Measurements from ENCODE around the gene OR2AT4.

DNA sequence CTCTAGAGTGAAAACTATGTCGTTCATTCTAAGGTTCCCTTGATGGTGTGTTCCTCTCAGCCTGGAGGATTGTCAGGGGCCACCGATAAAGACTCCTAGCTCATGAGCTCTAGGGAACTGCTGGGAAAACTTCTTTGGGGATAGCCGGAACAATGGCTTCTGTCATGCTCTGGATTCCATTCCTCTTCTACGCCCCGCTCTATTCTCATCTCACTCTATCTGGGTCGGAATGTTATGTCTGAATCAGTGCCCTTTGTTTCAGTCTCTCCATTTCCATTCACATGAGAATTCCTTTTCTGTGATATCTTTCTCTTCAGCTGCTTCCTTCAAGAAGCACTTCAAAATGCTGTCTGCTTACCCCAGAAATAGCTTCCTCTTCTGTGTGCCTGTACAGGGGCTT, 37.3 kb upstream of the OR2AT4 start:
- TF ChIP-seq, protein P1, sequence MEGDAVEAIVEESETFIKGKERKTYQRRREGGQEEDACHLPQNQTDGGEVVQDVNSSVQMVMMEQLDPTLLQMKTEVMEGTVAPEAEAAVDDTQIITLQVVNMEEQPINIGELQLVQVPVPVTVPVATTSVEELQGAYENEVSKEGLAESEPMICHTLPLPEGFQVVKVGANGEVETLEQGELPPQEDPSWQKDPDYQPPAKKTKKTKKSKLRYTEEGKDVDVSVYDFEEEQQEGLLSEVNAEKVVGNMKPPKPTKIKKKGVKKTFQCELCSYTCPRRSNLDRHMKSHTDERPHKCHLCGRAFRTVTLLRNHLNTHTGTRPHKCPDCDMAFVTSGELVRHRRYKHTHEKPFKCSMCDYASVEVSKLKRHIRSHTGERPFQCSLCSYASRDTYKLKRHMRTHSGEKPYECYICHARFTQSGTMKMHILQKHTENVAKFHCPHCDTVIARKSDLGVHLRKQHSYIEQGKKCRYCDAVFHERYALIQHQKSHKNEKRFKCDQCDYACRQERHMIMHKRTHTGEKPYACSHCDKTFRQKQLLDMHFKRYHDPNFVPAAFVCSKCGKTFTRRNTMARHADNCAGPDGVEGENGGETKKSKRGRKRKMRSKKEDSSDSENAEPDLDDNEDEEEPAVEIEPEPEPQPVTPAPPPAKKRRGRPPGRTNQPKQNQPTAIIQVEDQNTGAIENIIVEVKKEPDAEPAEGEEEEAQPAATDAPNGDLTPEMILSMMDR (IDR thresholded peaks at IDR 0.05; ENCODE audit: insufficient read depth, low read length): no peak
- no peak for TF ChIP-seq GABPA (IDR thresholded peaks at IDR 0.05; ENCODE audit: low read depth)
- no peak for TF ChIP-seq POLR2AphosphoS5 (IDR thresholded peaks at IDR 0.05; ENCODE audit: low read depth)

Data from HL-60 (cell line).